ENCODE data around the gene AKT3. TPM values are rescaled to one million over a fixed set of nuclear protein-coding genes. Genes with fewer than 3 reads are reported as not detected.
"Not testable (repeated sequence)": the region's sequence is repeated elsewhere in the genome, so short reads cannot be mapped to it uniquely, and the experiment has no call there.

The AKT3 gene
- total and polyA plus RNA-seq, 2 experiments from 2014 or later, result 4.5 to 18.5 TPM

GRCh38 chr1:243663651-243664050 lies 186.4 kb downstream of the AKT3 start (continued):
- TF ChIP-seq, protein P1, sequence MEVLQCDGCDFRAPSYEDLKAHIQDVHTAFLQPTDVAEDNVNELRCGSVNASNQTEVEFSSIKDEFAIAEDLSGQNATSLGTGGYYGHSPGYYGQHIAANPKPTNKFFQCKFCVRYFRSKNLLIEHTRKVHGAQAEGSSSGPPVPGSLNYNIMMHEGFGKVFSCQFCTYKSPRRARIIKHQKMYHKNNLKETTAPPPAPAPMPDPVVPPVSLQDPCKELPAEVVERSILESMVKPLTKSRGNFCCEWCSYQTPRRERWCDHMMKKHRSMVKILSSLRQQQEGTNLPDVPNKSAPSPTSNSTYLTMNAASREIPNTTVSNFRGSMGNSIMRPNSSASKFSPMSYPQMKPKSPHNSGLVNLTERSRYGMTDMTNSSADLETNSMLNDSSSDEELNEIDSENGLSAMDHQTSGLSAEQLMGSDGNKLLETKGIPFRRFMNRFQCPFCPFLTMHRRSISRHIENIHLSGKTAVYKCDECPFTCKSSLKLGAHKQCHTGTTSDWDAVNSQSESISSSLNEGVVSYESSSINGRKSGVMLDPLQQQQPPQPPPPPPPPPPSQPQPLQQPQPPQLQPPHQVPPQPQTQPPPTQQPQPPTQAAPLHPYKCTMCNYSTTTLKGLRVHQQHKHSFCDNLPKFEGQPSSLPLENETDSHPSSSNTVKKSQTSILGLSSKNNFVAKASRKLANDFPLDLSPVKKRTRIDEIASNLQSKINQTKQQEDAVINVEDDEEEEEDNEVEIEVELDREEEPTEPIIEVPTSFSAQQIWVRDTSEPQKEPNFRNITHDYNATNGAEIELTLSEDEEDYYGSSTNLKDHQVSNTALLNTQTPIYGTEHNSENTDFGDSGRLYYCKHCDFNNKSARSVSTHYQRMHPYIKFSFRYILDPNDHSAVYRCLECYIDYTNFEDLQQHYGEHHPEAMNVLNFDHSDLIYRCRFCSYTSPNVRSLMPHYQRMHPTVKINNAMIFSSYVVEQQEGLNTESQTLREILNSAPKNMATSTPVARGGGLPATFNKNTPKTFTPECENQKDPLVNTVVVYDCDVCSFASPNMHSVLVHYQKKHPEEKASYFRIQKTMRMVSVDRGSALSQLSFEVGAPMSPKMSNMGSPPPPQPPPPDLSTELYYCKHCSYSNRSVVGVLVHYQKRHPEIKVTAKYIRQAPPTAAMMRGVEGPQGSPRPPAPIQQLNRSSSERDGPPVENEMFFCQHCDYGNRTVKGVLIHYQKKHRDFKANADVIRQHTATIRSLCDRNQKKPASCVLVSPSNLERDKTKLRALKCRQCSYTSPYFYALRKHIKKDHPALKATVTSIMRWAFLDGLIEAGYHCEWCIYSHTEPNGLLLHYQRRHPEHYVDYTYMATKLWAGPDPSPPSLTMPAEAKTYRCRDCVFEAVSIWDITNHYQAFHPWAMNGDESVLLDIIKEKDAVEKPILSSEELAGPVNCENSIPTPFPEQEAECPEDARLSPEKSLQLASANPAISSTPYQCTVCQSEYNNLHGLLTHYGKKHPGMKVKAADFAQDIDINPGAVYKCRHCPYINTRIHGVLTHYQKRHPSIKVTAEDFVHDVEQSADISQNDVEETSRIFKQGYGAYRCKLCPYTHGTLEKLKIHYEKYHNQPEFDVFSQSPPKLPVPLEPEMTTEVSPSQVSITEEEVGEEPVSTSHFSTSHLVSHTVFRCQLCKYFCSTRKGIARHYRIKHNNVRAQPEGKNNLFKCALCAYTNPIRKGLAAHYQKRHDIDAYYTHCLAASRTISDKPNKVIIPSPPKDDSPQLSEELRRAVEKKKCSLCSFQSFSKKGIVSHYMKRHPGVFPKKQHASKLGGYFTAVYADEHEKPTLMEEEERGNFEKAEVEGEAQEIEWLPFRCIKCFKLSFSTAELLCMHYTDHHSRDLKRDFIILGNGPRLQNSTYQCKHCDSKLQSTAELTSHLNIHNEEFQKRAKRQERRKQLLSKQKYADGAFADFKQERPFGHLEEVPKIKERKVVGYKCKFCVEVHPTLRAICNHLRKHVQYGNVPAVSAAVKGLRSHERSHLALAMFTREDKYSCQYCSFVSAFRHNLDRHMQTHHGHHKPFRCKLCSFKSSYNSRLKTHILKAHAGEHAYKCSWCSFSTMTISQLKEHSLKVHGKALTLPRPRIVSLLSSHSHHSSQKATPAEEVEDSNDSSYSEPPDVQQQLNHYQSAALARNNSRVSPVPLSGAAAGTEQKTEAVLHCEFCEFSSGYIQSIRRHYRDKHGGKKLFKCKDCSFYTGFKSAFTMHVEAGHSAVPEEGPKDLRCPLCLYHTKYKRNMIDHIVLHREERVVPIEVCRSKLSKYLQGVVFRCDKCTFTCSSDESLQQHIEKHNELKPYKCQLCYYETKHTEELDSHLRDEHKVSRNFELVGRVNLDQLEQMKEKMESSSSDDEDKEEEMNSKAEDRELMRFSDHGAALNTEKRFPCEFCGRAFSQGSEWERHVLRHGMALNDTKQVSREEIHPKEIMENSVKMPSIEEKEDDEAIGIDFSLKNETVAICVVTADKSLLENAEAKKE (CRISPR knock-in tag; IDR thresholded peaks at IDR 0.05), result no peak
- TF ChIP-seq ZNF114 (CRISPR knock-in tag; IDR thresholded peaks at IDR 0.05), result no peak
- no peak for TF ChIP-seq EZH2 (IDR thresholded peaks at IDR 0.05; ENCODE audit: low read depth, unreplicated experiment)
- no peak for TF ChIP-seq POLR2AphosphoS5 (IDR thresholded peaks at IDR 0.05; ENCODE audit: low read depth)
- TF ChIP-seq REST (IDR thresholded peaks at IDR 0.05; ENCODE audit: unreplicated experiment), result no peak
- TF ChIP-seq JUNB (IDR thresholded peaks at IDR 0.05; ENCODE audit: unreplicated experiment), result no peak

DNA sequence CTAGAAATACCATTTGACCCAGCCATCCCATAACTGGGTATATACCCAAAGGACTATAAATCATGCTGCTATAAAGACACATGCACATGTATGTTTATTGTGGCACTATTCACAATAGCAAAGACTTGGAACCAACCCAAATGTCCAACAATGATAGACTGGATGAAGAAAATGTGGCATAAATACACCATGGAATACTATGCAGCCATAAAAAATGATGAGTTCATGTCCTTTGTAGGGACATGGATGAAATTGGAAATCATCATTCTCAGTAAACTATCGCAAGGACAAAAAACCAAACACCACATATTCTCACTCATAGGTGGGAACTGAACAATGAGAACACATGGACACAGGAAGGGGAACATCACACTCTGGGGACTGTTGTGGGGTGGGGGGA lies 187.9 kb downstream of the AKT3 start:
- DNase-seq (ENCODE audit: low spot score), result not testable (repeated sequence)
- peaks cover 11% of the 10 kb centered on the region; the same call in 2 of the 3 replicates for H3K36me3 Mint-ChIP-seq (ENCODE audit: low read depth)

More for the DNA sequence above, 187.9 kb downstream of the AKT3 start:
- H3K27me3 Mint-ChIP-seq (ENCODE audit: insufficient read depth, low read depth, poor library complexity); H3K9me2 ChIP-seq (ENCODE audit: insufficient read depth); H3K36me3 ChIP-seq (ENCODE audit: insufficient read depth); H3K79me2 ChIP-seq (replicated peaks; ENCODE audit: insufficient read depth); H3K4me1 ChIP-seq (ENCODE audit: insufficient read depth); H3K4me3 Mint-ChIP-seq; H3F3A ChIP-seq (replicated peaks; ENCODE audit: low read depth); H3K4me2 ChIP-seq; H3K27ac Mint-ChIP-seq; H3K4me3 ChIP-seq; H2AFZ ChIP-seq; H3K4me1 Mint-ChIP-seq; H3K9me3 Mint-ChIP-seq; H3K27me3 ChIP-seq (ENCODE audit: insufficient read depth); ATAC-seq; H4K20me1 ChIP-seq (replicated peaks; ENCODE audit: insufficient read depth); H3K27ac ChIP-seq (ENCODE audit: low read depth): not testable (repeated sequence)

Measured in GM23338 (cell line).